K562 (cell line): ENCODE measurements around the gene ARL16. TPM values are rescaled to one million over a fixed set of nuclear protein-coding genes. Genes with fewer than 3 reads are reported as not detected.

Source experiments
- CGGBP1 ChIP-seq: fragments of 250-450 bp; sonication (Bioruptor Pico); IDR thresholded peaks from 2 replicates; pipeline ENCODE4 v1.9.0; 2021; ENCODE audit warnings: mild to moderate bottlenecking
- E2F3 ChIP-seq: fragments of 250-450 bp; sonication (Bioruptor Pico); IDR thresholded peaks from 2 replicates; pipeline ENCODE4 v1.4.0; 2020; ENCODE audit warnings: mild to moderate bottlenecking
- ETS2 ChIP-seq: IDR thresholded peaks from 2 replicates; pipeline ENCODE4 v1.6.1; 2016; ENCODE audit warnings: borderline replicate concordance, missing genetic modification characterization, mild to moderate bottlenecking, moderate library complexity, missing compliant biosample characterization; ENCODE audit not compliant: poor library complexity, severe bottlenecking
- FOXA1 ChIP-seq: fragments of 450-650 bp; IDR thresholded peaks from 2 replicates; pipeline ENCODE4 v1.6.1; 2016; ENCODE audit warnings: mild to moderate bottlenecking, borderline replicate concordance
- GMEB1 ChIP-seq: fragments of 250-450 bp; sonication (Bioruptor Pico); IDR thresholded peaks from 2 replicates; pipeline ENCODE4 v1.4.0; 2020; ENCODE audit warnings: mild to moderate bottlenecking
- GTF2E2 ChIP-seq: fragments of 200-800 bp; sonication (Bioruptor generic); IDR thresholded peaks from 2 replicates; pipeline ENCODE4 v1.6.1; 2016; ENCODE audit warnings: missing genetic modification characterization, missing compliant biosample characterization
- HCFC1 ChIP-seq: IDR thresholded peaks from 2 replicates; pipeline ENCODE4 v1.6.1; 2012; ENCODE audit warnings: low read depth, low read length, improper control_type of control experiment
- KLF10 ChIP-seq: fragments of 250-450 bp; sonication (Bioruptor Pico); IDR thresholded peaks from 2 replicates; pipeline ENCODE4 v1.6.1; 2021; ENCODE audit warnings: matching md5 sums
- LEF1 ChIP-seq: fragments of 450-650 bp; IDR thresholded peaks from 2 replicates; pipeline ENCODE4 v1.6.1; 2016; ENCODE audit warnings: mild to moderate bottlenecking
- MBD1 ChIP-seq: fragments of 250-450 bp; sonication (Bioruptor Pico); IDR thresholded peaks from 2 replicates; pipeline ENCODE4 v1.8.0; 2022; ENCODE audit warnings: inconsistent platforms
- MYBL2 ChIP-seq, 2 experiments: fragments of 450-650 bp in 1 of 2; sonication (generic) in 1 of 2; formaldehyde crosslinking in 1 of 2; IDR thresholded peaks; 2 replicates each; pipeline versions ENCODE4 v1.6.1 to v1.8.1; 2017 to 2022; ENCODE audit warnings: borderline replicate concordance in 1 of 2, inconsistent platforms in 1 of 2, low read depth in 1 of 2, mild to moderate bottlenecking in 1 of 2, missing genetic modification reagents in 1 of 2, moderate library complexity in 1 of 2
- NR4A1 ChIP-seq, 2 experiments: fragments of 250-450 bp in 1 of 2; fragments of 450-650 bp in 1 of 2; sonication (Bioruptor Pico) in 1 of 2; IDR thresholded peaks; 2 replicates each; pipeline versions ENCODE4 v1.4.0 to v1.6.1; 2016 to 2020; ENCODE audit warnings: mild to moderate bottlenecking in 2 of 2, missing compliant biosample characterization in 1 of 2, missing genetic modification characterization in 1 of 2, moderate library complexity in 1 of 2
- SMARCA4 ChIP-seq: fragments of 450-650 bp; IDR thresholded peaks from 2 replicates; pipeline ENCODE4 v1.6.1; 2016
- ZEB2 ChIP-seq: fragments of 450-650 bp; IDR thresholded peaks from 2 replicates; pipeline ENCODE4 v1.6.1; 2016
- ZFPM2 ChIP-seq: fragments of 250-450 bp; sonication (Bioruptor Pico); IDR thresholded peaks from 2 replicates; pipeline ENCODE4 v1.5.1; 2022; ENCODE audit warnings: mild to moderate bottlenecking
- ZMIZ1 ChIP-seq, 2 experiments: fragments of 150-350 bp in 1 of 2; IDR thresholded peaks; 2 replicates each; pipeline ENCODE4 v1.6.1; 2012 to 2016; ENCODE audit warnings: low read depth in 2 of 2, low read length in 2 of 2, mild to moderate bottlenecking in 1 of 2, moderate library complexity in 1 of 2
- ZNF408 ChIP-seq: fragments of 250-450 bp; sonication (Bioruptor Pico); IDR thresholded peaks from 2 replicates; pipeline ENCODE4 v1.4.0; 2020; ENCODE audit warnings: low read depth, mild to moderate bottlenecking, moderate library complexity
- ZNF445 ChIP-seq: fragments of 250-450 bp; sonication (Bioruptor Pico); IDR thresholded peaks from 2 replicates; pipeline ENCODE4 v1.4.0; 2020; ENCODE audit warnings: low read depth, mild to moderate bottlenecking, moderate library complexity
- ZNF644 ChIP-seq: fragments of 200-800 bp; sonication (Bioruptor generic); IDR thresholded peaks from 2 replicates; pipeline ENCODE4 v1.6.1; 2016; ENCODE audit warnings: low read depth, missing genetic modification characterization, missing compliant biosample characterization
- polyA plus RNA-seq, 8 experiments: library from polyadenylated mRNA; depleted of rRNA in 4 of 8; stranded (reverse) in 5 of 8; unstranded in 3 of 8; fragments of >200 nt; fragmentation: Nextera tagmentation in 2 of 8; fragmentation: Illumina TruSeq in 1 of 8; extraction: Ambion mirVana in 2 of 8; extraction: Trizol in 1 of 8; gene quantifications; 2 replicates each; pipeline versions ENCODE4 v1.2.1 to v1.2.3, GENCODE V29; 2011 to 2014; ENCODE audit warnings: inconsistent platforms in 1 of 8, missing spikeins in 1 of 8
- total RNA-seq, 7 experiments: library from RNA; depleted of rRNA in 6 of 7; stranded (reverse); fragments of >200 nt in 6 of 7; fragmentation: Illumina TruSeq in 2 of 7; extraction: Trizol in 2 of 7; gene quantifications; 2 replicates each; pipeline versions ENCODE4 v1.2.1 to v1.2.3, GENCODE V29; 2011 to 2021; ENCODE audit warnings: low replicate concordance in 1 of 7
- TF ChIP-seq, protein P1 (sequence below): sonication (generic); formaldehyde crosslinking; IDR thresholded peaks from 2 replicates; pipeline ENCODE4 v1.9.0; 2022; ENCODE audit warnings: mild to moderate bottlenecking, missing genetic modification reagents

The ARL16 gene
- total and polyA plus RNA-seq, 9 of the 15 experiments (the other 6 are each of a cell fraction or from before 2014, with no cell fraction given) = 5.4 to 32.4 (median 22.6) TPM

DNA sequence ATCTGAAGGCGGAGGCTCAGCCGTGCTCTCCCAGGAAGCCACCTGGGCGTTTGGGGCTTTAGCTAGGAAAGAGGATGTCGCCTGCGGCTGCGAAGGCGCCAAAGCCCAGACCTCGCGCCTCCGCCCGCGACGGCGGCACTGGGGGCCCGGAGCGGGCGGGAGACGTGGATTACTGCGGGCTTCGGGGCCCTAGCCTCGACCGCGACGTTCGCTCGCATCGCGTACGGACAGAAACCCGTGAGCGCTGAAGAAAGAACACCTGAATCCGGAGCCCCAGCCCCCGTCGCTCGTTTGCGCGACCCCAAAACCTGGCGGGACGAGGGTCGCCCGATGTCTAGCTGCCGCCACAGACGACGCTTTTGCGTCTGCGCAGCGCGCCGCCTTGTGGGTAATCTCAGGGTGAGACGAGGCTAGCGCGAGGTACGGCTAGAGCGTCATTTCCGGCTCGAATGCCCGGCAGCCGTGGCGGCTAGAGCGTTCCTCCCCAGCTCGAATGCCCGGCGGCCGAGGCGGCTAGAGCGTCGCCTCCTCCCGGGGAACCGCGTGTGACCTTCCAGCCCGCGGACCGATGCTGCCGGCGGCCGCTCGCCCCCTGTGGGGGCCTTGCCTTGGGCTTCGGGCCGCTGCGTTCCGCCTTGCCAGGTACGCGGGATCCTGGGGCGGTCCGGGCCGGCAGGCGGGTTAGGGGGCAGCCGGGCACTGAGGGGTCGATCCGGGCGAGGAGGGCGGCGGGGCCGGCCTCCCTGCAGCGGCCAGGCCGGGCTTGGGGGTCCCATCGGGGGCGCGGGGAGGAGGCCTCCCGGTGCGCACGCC, 19.5 kb upstream of the ARL16 start, which contains the start of gene MRPL12 (continued):
- TF ChIP-seq ZMIZ1 (IDR thresholded peaks at IDR 0.05; ENCODE audit: low read depth in 2 of 2, low read length in 2 of 2) (peak in 1 of 2 experiments; percentile 56; a peak in 1 of 4 replicates), MYBL2 (IDR thresholded peaks at IDR 0.05; ENCODE audit: low read depth) (no peak), MYBL2 (CRISPR knock-in tag; IDR thresholded peaks at IDR 0.05; ENCODE audit: borderline replicate concordance) (no peak), ZNF644 (tag) (no peak), GTF2E2 (tag) (peak; percentile 44; the same call in 1 of the 2 replicates), HCFC1 (peak; percentile 81), CGGBP1 (CRISPR knock-in tag) (no peak), KLF10 (CRISPR knock-in tag) (no peak), GMEB1 (CRISPR knock-in tag) (peak; percentile 77), ZEB2 (no peak), ZNF445 (CRISPR knock-in tag) (no peak), MBD1 (CRISPR knock-in tag) (no peak), SMARCA4 (no peak), NR4A1 (CRISPR knock-in tag; IDR thresholded peaks at IDR 0.05) (peak; percentile 10; the same call in 1 of the 2 replicates), NR4A1 (tag; IDR thresholded peaks at IDR 0.05) (peak; percentile 37; the same call in 1 of the 2 replicates), ETS2 (tag) (no peak), ZFPM2 (CRISPR knock-in tag) (no peak), FOXA1 (no peak), ZNF408 (CRISPR knock-in tag) (no peak), LEF1 (no peak), E2F3 (CRISPR knock-in tag) (peak; percentile 53; the same call in 1 of the 2 replicates)
- TF ChIP-seq, protein P1, sequence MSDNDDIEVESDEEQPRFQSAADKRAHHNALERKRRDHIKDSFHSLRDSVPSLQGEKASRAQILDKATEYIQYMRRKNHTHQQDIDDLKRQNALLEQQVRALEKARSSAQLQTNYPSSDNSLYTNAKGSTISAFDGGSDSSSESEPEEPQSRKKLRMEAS (CRISPR knock-in tag) = peak; percentile 80
